PC-9 (cell line): ENCODE results near the gene MANEAL.

Experiments used
- CTCF ChIP-seq: fragments of 200-600 bp; sonication (generic); conservative IDR thresholded peaks from 2 replicates; pipeline ENCODE4 v1.6.1; 2017; ENCODE audit warnings: mixed run types, antibody characterized with exemption, mild to moderate bottlenecking, moderate library complexity
- EZH2 ChIP-seq: fragments of 200-600 bp; sonication (generic); IDR thresholded peaks from 2 replicates; pipeline ENCODE4 v1.8.0; 2017; ENCODE audit warnings: antibody characterized with exemption, low read depth

- TF ChIP-seq CTCF: no peak
- no peak for TF ChIP-seq EZH2
Observed at GRCh38 chr1:37817481-37817880, 23.8 kb downstream of the MANEAL start.
